SK-N-SH treated with all-trans-retinoic acid at 6 μM for 48 hours (cell line): ENCODE results near the gene KRTAP5-6.

ENCODE experiments used
- ATAC-seq: fragments of 200-7000 bp; cut with Tn5 transposase; 3 replicates; pipeline ENCODE4 v1.9.1; 2020; ENCODE audit warnings: mild to moderate bottlenecking, moderate library complexity
- ARNTL ChIP-seq: fragments of 450-650 bp; formaldehyde crosslinking; IDR thresholded peaks from 2 replicates; pipeline ENCODE4 v1.5.0; 2020; ENCODE audit warnings: low read depth, mild to moderate bottlenecking, moderate library complexity, borderline replicate concordance
- BACH2 ChIP-seq: fragments of 250-450 bp; sonication (Bioruptor Pico); IDR thresholded peaks from 2 replicates; pipeline ENCODE4 v1.9.0; 2021; ENCODE audit warnings: mild to moderate bottlenecking, borderline replicate concordance
- CSDC2 ChIP-seq: fragments of 250-450 bp; sonication (Bioruptor Pico); IDR thresholded peaks from 2 replicates; pipeline ENCODE4 v1.5.0; 2020; ENCODE audit warnings: mild to moderate bottlenecking, moderate library complexity
- ESRRG ChIP-seq: fragments of 250-450 bp; sonication (Bioruptor Pico); IDR thresholded peaks from 2 replicates; pipeline ENCODE4 v1.6.1; 2021; ENCODE audit warnings: mild to moderate bottlenecking
- GLIS3 ChIP-seq: fragments of 250-450 bp; sonication (Bioruptor Pico); IDR thresholded peaks from 2 replicates; pipeline ENCODE4 v1.5.0; 2020; ENCODE audit warnings: mild to moderate bottlenecking, moderate library complexity
- ISL1 ChIP-seq: fragments of 250-450 bp; sonication (Bioruptor Pico); IDR thresholded peaks from 2 replicates; pipeline ENCODE4 v2.1.2; 2022; ENCODE audit warnings: mild to moderate bottlenecking, moderate library complexity
- OSR1 ChIP-seq: fragments of 250-450 bp; sonication (Bioruptor Pico); IDR thresholded peaks from 2 replicates; pipeline ENCODE4 v1.8.0; 2022; ENCODE audit warnings: moderate library complexity, mild to moderate bottlenecking, inconsistent platforms
- PPARA ChIP-seq: fragments of 250-450 bp; sonication (Bioruptor Pico); IDR thresholded peaks from 2 replicates; pipeline ENCODE4 v1.5.0; 2020; ENCODE audit warnings: mild to moderate bottlenecking, borderline replicate concordance
- RARB ChIP-seq: fragments of 250-450 bp; sonication (Bioruptor Pico); IDR thresholded peaks from 2 replicates; pipeline ENCODE4 v1.8.0; 2021; ENCODE audit warnings: mild to moderate bottlenecking, moderate library complexity
- SNAI2 ChIP-seq: fragments of 250-450 bp; sonication (Bioruptor Pico); IDR thresholded peaks from 2 replicates; pipeline ENCODE4 v1.5.0; 2020; ENCODE audit warnings: mild to moderate bottlenecking, moderate library complexity
- TOX ChIP-seq: fragments of 250-450 bp; sonication (Bioruptor Pico); IDR thresholded peaks from 2 replicates; pipeline ENCODE4 v1.8.0; 2021; ENCODE audit warnings: mild to moderate bottlenecking, moderate library complexity, borderline replicate concordance
- ZC3H10 ChIP-seq: fragments of 250-450 bp; sonication (Bioruptor Pico); IDR thresholded peaks from 2 replicates; pipeline ENCODE4 v1.5.1; 2021; ENCODE audit warnings: mild to moderate bottlenecking, moderate library complexity
- ZFP3 ChIP-seq: fragments of 250-450 bp; sonication (Bioruptor Pico); IDR thresholded peaks from 2 replicates; pipeline ENCODE4 v1.5.0; 2020; ENCODE audit warnings: mild to moderate bottlenecking, moderate library complexity
- ZFP30 ChIP-seq: fragments of 450-650 bp; formaldehyde crosslinking; IDR thresholded peaks from 2 replicates; pipeline ENCODE4 v1.5.0; 2022; ENCODE audit warnings: mild to moderate bottlenecking, moderate library complexity
- ZNF565 ChIP-seq: fragments of 450-650 bp; formaldehyde crosslinking; conservative IDR thresholded peaks from 2 replicates; pipeline ENCODE4 v1.5.0; 2020; ENCODE audit warnings: low read depth, mild to moderate bottlenecking, moderate library complexity
- ZNF70 ChIP-seq: fragments of 450-650 bp; formaldehyde crosslinking; IDR thresholded peaks from 2 replicates; pipeline ENCODE4 v1.5.0; 2020; ENCODE audit warnings: mild to moderate bottlenecking, moderate library complexity
- TF ChIP-seq, protein P1 (sequence below): fragments of 250-450 bp; sonication (Bioruptor Pico); IDR thresholded peaks from 2 replicates; pipeline ENCODE4 v1.8.0; 2021; ENCODE audit warnings: low read depth, mild to moderate bottlenecking, moderate library complexity, borderline replicate concordance
- TF ChIP-seq, protein P2 (sequence below): fragments of 250-450 bp; sonication (Bioruptor Pico); IDR thresholded peaks from 2 replicates; pipeline ENCODE4 v1.5.1; 2020; ENCODE audit warnings: low read depth, mild to moderate bottlenecking, moderate library complexity
- TF ChIP-seq, protein P3 (sequence below): fragments of 250-450 bp; sonication (Bioruptor Pico); IDR thresholded peaks from 2 replicates; pipeline ENCODE4 v1.8.0; 2020; ENCODE audit warnings: mild to moderate bottlenecking, moderate library complexity, borderline replicate concordance
- TF ChIP-seq, protein P4 (sequence below): fragments of 250-450 bp; sonication (Bioruptor Pico); IDR thresholded peaks from 2 replicates; pipeline ENCODE4 v1.5.0; 2020; ENCODE audit warnings: mild to moderate bottlenecking, moderate library complexity
- TF ChIP-seq, protein P5 (sequence below): fragments of 250-450 bp; sonication (Bioruptor Pico); IDR thresholded peaks from 2 replicates; pipeline ENCODE4 v1.5.1; 2021; ENCODE audit warnings: mild to moderate bottlenecking, moderate library complexity

KRTAP5-6 gene, protein sequence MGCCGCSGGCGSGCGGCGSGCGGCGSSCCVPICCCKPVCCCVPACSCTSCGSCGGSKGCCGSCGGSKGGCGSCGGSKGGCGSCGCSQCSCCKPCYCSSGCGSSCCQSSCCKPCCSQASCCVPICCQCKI

DNA sequence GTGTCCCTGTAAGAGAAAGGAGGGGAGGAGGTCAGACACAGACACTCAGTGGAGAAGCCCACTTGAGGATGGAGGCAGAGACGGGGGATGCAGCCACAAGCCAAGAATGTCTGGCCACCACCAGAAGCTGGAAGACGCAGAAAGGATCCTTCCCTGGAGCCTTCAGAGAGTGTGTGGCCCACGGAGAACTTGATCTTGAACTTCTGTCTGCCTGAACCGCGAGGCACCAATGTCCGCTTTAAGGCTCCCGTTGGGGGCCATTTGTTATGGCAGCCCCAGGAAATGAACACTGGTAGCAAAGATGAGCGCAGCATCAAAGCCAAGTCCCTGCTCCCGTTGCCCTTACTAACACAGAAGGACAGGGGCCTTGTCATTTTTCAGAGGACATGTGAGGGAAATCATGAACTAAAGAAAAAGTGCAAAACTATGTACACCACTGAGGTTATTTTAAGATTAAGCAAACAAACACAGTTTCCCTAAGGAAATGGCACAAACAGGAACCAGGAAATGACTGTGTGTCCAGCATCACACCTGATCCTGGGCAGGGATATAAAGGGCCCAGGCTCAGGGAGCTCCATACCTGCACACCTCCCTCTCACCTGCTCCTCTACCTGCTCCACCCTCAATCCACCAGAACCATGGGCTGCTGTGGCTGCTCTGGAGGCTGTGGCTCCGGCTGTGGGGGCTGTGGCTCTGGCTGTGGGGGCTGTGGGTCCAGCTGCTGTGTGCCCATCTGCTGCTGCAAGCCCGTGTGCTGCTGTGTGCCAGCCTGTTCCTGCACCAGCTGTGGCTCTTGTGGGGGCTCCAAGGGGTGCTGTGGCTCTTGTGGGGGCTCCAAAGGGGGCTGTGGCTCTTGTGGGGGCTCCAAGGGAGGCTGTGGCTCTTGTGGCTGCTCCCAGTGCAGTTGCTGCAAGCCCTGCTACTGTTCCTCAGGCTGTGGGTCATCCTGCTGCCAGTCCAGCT is at the start of gene KRTAP5-6:
Gene KRTAP5-6, plus strand, starts transcription at position 588 of the 963 bp plus-strand sequence. Its CDS starts 51 bp downstream, at position 639.
- TF ChIP-seq, protein P1, sequence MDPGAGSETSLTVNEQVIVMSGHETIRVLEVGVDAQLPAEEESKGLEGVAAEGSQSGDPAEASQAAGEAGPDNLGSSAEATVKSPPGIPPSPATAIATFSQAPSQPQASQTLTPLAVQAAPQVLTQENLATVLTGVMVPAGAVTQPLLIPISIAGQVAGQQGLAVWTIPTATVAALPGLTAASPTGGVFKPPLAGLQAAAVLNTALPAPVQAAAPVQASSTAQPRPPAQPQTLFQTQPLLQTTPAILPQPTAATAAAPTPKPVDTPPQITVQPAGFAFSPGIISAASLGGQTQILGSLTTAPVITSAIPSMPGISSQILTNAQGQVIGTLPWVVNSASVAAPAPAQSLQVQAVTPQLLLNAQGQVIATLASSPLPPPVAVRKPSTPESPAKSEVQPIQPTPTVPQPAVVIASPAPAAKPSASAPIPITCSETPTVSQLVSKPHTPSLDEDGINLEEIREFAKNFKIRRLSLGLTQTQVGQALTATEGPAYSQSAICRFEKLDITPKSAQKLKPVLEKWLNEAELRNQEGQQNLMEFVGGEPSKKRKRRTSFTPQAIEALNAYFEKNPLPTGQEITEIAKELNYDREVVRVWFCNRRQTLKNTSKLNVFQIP (CRISPR knock-in tag): no peak
- TF ChIP-seq GLIS3 (no peak), RARB (CRISPR knock-in tag) (no peak), ZFP3 (no peak), ZC3H10 (no peak), ZNF70 (CRISPR knock-in tag) (no peak), ZFP30 (CRISPR knock-in tag) (no peak), OSR1 (CRISPR knock-in tag) (no peak), TOX (CRISPR knock-in tag) (no peak), SNAI2 (CRISPR knock-in tag) (no peak), CSDC2 (CRISPR knock-in tag) (no peak), ARNTL (CRISPR knock-in tag) (no peak), BACH2 (CRISPR knock-in tag) (no peak), PPARA (CRISPR knock-in tag) (no peak)
- TF ChIP-seq, protein P2, sequence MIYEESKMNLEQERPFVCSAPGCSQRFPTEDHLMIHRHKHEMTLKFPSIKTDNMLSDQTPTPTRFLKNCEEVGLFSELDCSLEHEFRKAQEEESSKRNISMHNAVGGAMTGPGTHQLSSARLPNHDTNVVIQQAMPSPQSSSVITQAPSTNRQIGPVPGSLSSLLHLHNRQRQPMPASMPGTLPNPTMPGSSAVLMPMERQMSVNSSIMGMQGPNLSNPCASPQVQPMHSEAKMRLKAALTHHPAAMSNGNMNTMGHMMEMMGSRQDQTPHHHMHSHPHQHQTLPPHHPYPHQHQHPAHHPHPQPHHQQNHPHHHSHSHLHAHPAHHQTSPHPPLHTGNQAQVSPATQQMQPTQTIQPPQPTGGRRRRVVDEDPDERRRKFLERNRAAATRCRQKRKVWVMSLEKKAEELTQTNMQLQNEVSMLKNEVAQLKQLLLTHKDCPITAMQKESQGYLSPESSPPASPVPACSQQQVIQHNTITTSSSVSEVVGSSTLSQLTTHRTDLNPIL (CRISPR knock-in tag): no peak
- TF ChIP-seq, protein P3, sequence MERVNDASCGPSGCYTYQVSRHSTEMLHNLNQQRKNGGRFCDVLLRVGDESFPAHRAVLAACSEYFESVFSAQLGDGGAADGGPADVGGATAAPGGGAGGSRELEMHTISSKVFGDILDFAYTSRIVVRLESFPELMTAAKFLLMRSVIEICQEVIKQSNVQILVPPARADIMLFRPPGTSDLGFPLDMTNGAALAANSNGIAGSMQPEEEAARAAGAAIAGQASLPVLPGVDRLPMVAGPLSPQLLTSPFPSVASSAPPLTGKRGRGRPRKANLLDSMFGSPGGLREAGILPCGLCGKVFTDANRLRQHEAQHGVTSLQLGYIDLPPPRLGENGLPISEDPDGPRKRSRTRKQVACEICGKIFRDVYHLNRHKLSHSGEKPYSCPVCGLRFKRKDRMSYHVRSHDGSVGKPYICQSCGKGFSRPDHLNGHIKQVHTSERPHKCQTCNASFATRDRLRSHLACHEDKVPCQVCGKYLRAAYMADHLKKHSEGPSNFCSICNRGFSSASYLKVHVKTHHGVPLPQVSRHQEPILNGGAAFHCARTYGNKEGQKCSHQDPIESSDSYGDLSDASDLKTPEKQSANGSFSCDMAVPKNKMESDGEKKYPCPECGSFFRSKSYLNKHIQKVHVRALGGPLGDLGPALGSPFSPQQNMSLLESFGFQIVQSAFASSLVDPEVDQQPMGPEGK: no peak
- TF ChIP-seq, protein P4, sequence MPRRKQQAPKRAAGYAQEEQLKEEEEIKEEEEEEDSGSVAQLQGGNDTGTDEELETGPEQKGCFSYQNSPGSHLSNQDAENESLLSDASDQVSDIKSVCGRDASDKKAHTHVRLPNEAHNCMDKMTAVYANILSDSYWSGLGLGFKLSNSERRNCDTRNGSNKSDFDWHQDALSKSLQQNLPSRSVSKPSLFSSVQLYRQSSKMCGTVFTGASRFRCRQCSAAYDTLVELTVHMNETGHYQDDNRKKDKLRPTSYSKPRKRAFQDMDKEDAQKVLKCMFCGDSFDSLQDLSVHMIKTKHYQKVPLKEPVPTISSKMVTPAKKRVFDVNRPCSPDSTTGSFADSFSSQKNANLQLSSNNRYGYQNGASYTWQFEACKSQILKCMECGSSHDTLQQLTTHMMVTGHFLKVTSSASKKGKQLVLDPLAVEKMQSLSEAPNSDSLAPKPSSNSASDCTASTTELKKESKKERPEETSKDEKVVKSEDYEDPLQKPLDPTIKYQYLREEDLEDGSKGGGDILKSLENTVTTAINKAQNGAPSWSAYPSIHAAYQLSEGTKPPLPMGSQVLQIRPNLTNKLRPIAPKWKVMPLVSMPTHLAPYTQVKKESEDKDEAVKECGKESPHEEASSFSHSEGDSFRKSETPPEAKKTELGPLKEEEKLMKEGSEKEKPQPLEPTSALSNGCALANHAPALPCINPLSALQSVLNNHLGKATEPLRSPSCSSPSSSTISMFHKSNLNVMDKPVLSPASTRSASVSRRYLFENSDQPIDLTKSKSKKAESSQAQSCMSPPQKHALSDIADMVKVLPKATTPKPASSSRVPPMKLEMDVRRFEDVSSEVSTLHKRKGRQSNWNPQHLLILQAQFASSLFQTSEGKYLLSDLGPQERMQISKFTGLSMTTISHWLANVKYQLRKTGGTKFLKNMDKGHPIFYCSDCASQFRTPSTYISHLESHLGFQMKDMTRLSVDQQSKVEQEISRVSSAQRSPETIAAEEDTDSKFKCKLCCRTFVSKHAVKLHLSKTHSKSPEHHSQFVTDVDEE (CRISPR knock-in tag): no peak
- ATAC-seq: no peak

DNA sequence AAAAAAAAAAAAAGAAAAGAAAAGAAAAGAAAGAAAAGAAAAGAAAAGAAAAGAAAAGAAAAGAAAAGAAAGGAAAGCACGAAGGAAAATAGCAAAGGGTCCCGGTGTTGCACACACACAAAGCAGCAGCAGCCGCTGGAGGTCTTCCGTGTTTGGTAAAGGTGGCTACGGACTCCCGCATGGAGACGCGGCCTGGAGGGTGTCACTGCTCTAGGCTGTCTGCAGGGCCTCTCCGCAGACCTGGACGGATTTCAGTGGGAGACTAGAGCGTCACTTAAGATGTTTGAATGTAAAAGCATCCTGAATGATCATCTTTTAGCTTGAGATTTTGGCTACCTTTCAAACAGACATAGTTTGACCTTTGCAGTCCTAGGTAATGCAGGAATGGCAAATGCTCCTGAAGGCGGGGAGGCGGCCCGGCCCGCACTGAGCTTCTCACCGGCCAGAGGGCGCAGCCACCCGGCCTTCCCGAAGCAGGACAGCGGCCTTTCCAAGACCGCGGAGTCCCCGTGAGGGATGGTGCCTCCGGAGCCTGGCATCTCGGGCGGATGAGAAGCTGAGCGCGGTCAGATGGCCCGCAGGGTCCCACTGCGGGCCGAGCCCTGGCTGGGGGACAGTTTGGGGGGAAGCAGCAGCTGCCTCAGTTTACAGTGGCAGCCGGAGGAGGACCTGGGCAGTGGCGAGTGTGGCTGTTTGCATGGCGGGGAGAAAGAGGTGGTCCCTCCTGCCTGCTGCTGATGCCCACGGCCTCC is 48.9 kb upstream of the KRTAP5-6 start:
- no peak for ATAC-seq
- no peak for TF ChIP-seq PPARA (CRISPR knock-in tag)
- no peak for TF ChIP-seq ZFP30 (CRISPR knock-in tag)
- TF ChIP-seq, all 23 proteins: peak for 0

DNA sequence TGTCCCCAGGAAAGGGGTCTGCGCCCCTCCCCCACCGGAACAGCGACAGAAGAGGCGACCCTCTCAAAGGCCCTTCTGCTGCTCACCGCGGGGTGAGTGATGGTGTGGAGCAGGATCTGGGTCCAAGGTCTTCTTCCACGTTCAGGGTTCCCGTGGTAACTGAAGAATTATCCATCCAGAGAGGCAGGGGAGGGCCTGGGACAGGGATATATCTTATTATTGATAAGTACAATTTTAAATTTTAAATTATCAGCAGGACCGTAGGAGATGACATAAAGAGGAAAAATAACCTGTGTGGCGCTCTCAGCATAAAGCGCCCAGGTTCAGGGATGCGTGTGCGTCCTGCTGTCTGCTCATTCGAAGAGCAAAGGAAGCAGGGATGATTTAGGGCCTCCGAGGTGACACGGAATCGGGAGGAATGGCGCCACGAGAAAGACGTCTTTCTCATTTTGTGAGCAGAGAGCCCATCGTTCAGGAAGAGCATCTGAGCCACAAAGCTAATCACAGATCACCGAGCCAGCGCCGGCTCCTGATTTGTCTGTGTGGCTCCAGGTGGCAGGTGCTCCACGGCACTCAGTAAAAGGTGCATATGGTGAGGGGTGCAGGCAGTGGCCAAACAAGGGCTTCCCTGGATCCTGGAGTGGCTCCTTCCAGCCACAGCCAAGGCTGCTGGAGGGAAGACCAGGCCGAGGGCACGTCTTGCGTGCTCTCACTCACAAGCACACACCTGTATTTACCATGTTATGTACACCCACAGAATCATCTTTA is 48.2 kb upstream of the KRTAP5-6 start:
- ATAC-seq: no peak
- no peak for TF ChIP-seq RARB (CRISPR knock-in tag)
- TF ChIP-seq, protein P5, sequence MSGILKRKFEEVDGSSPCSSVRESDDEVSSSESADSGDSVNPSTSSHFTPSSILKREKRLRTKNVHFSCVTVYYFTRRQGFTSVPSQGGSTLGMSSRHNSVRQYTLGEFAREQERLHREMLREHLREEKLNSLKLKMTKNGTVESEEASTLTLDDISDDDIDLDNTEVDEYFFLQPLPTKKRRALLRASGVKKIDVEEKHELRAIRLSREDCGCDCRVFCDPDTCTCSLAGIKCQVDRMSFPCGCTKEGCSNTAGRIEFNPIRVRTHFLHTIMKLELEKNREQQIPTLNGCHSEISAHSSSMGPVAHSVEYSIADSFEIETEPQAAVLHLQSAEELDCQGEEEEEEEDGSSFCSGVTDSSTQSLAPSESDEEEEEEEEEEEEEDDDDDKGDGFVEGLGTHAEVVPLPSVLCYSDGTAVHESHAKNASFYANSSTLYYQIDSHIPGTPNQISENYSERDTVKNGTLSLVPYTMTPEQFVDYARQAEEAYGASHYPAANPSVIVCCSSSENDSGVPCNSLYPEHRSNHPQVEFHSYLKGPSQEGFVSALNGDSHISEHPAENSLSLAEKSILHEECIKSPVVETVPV (CRISPR knock-in tag): no peak
- TF ChIP-seq OSR1 (CRISPR knock-in tag): no peak
- no peak for TF ChIP-seq ZFP3
- TF ChIP-seq ISL1: no peak
- TF ChIP-seq, protein P2 (CRISPR knock-in tag): no peak
- TF ChIP-seq ESRRG (CRISPR knock-in tag): no peak
- TF ChIP-seq, protein P1 (CRISPR knock-in tag): no peak
- TF ChIP-seq ZNF70 (CRISPR knock-in tag): no peak
- TF ChIP-seq ARNTL (CRISPR knock-in tag): no peak
- no peak for TF ChIP-seq GLIS3
- TF ChIP-seq ZFP30 (CRISPR knock-in tag): no peak
- no peak for TF ChIP-seq ZNF565 (CRISPR knock-in tag)
